Measurements from ENCODE around the gene LEKR1. TPM values are rescaled to one million over a fixed set of nuclear protein-coding genes. Genes with fewer than 3 reads are reported as not detected.

Gene LEKR1
- total RNA-seq, 1 donor from 2014 or later = not detected

GRCh38 chr3:157069846-157070677 lies 243.9 kb downstream of the LEKR1 start:
- DNase-seq (ENCODE audit: low spot score in 2 of 2) = no peak
- intact Hi-C loops (cut with DNase I) = no loop called here
- TF ChIP-seq, protein P1, sequence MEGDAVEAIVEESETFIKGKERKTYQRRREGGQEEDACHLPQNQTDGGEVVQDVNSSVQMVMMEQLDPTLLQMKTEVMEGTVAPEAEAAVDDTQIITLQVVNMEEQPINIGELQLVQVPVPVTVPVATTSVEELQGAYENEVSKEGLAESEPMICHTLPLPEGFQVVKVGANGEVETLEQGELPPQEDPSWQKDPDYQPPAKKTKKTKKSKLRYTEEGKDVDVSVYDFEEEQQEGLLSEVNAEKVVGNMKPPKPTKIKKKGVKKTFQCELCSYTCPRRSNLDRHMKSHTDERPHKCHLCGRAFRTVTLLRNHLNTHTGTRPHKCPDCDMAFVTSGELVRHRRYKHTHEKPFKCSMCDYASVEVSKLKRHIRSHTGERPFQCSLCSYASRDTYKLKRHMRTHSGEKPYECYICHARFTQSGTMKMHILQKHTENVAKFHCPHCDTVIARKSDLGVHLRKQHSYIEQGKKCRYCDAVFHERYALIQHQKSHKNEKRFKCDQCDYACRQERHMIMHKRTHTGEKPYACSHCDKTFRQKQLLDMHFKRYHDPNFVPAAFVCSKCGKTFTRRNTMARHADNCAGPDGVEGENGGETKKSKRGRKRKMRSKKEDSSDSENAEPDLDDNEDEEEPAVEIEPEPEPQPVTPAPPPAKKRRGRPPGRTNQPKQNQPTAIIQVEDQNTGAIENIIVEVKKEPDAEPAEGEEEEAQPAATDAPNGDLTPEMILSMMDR (IDR thresholded peaks at IDR 0.05) = no peak
- Histone ChIP-seq H3K36me3 (no peaks in the 10 kb centered on the region), H3K9me3 (no peaks in the 10 kb centered on the region), H3K27me3 (no peaks in the 10 kb centered on the region), H3K4me3 (no peak overlapping the region), H3K27ac (peak overlapping the region in 1 of 2 donors; percentile 63), H3K4me1 (peaks cover 0 to 4% of the 10 kb centered on the region in 2 donors)

- Histone ChIP-seq H3K36me3 (no peaks in the 10 kb centered on the region), H3K9me3 (no peaks in the 10 kb centered on the region), H3K4me1 (peaks cover 3 to 4% of the 10 kb centered on the region in 2 donors), H3K27ac (peak overlapping the region in 1 of 2 donors; percentile 63), H3K27me3 (no peaks in the 10 kb centered on the region), H3K4me3 (no peak overlapping the region)
- TF ChIP-seq, protein P1 (IDR thresholded peaks at IDR 0.05) = no peak
- intact Hi-C loops (cut with DNase I) = no loop called here
- DNase-seq (ENCODE audit: low spot score in 2 of 2) = no peak
Measured at GRCh38 chr3:157070678-157070999, 244.5 kb downstream of the LEKR1 start.

- intact Hi-C loops (cut with DNase I) = no loop called here
- Histone ChIP-seq H3K27ac (no peak overlapping the region), H3K4me3 (no peak overlapping the region)
Measured at GRCh38 chr3:157071744-157072525, 245.8 kb downstream of the LEKR1 start.

GRCh38 chr3:157073810-157074209 lies 247.7 kb downstream of the LEKR1 start:
- Histone ChIP-seq H3K9me3 (no peaks in the 10 kb centered on the region), H3K4me3 (no peak overlapping the region), H3K27ac (no peak overlapping the region), H3K36me3 (no peaks in the 10 kb centered on the region), H3K4me1 (peaks cover 4 to 11% of the 10 kb centered on the region in 2 donors), H3K27me3 (no peaks in the 10 kb centered on the region)
- intact Hi-C loops (cut with DNase I) = no loop called here
- DNase-seq (ENCODE audit: low spot score in 2 of 2) = no peak
- TF ChIP-seq, protein P1 (IDR thresholded peaks at IDR 0.05) = no peak

More at GRCh38 chr3:157071744-157072525, 245.8 kb downstream of the LEKR1 start:
- TF ChIP-seq, protein P1 (IDR thresholded peaks at IDR 0.05) = no peak
- no peaks in the 10 kb centered on the region for H3K36me3 ChIP-seq
- no peak for DNase-seq (ENCODE audit: low spot score in 2 of 2)
- no peaks in the 10 kb centered on the region for H3K9me3 ChIP-seq
- no peaks in the 10 kb centered on the region for H3K27me3 ChIP-seq
- H3K4me1 ChIP-seq = peaks cover 4 to 5% of the 10 kb centered on the region in 2 donors

DNA sequence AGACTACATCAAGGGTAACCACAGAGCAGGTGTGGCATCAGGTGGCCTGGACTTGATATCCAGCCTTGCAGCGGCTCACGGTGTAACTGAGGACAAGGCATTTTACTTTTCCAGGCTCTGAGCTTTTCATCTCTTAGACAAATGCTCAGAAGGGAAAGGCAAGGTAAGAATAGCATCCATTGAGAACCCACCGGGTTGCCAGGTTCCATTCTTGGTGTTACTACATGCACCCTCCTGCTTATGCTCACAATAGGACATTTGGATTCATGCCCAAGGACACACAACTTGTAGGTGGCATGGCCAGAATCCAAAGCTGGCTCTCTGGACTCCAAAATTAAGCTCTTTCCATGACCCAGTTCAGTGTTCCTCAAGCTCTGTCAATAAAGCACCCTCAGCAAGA lies 248.3 kb downstream of the LEKR1 start:
- no peaks in the 10 kb centered on the region for H3K27me3 ChIP-seq
- H3K36me3 ChIP-seq = no peaks in the 10 kb centered on the region
- H3K9me3 ChIP-seq = no peaks in the 10 kb centered on the region
- TF ChIP-seq, protein P1 (IDR thresholded peaks at IDR 0.05) = no peak
- DNase-seq (ENCODE audit: low spot score in 2 of 2) = no peak
- intact Hi-C loops (cut with DNase I) = no loop called here
- no peak overlapping the region for H3K27ac ChIP-seq
- H3K4me1 ChIP-seq = peaks cover 4 to 11% of the 10 kb centered on the region in 2 donors
- no peak overlapping the region for H3K4me3 ChIP-seq
